BLaER1 treated with 17β-estradiol and CSF1 and Interleukin-3, amounts not matched to agents 10 nM and 100 nM (cell line): ENCODE measurements around the gene GCH1.

ENCODE experiments used
- H3K27ac ChIP-seq, 11 experiments: shearing (Covaris generic); formaldehyde crosslinking; 2 replicates each; pipeline ENCODE4 v1.8.1; 2022
- H3K27me3 ChIP-seq, 11 experiments: shearing (Covaris generic); formaldehyde crosslinking; 2 replicates each; pipeline ENCODE4 v1.8.1; 2022
- H3K36me3 ChIP-seq, 11 experiments: shearing (Covaris generic); formaldehyde crosslinking; 2 replicates each; pipeline ENCODE4 v1.8.1; 2022
- H3K4me1 ChIP-seq, 10 experiments: shearing (Covaris generic); formaldehyde crosslinking; 2 replicates each; pipeline ENCODE4 v1.8.1; 2022
- H3K4me2 ChIP-seq, 11 experiments: shearing (Covaris generic); formaldehyde crosslinking; 2 replicates each; pipeline ENCODE4 v1.8.1; 2022
- H3K4me3 ChIP-seq, 10 experiments: shearing (Covaris generic); formaldehyde crosslinking; 2 replicates each; pipeline ENCODE4 v1.8.1; 2022
- H3K9ac ChIP-seq, 11 experiments: shearing (Covaris generic); formaldehyde crosslinking; 2 replicates each; pipeline ENCODE4 v1.8.1; 2022
- H3K9me3 ChIP-seq, 11 experiments: shearing (Covaris generic); formaldehyde crosslinking; replicated peaks in 1 of 11; 2 replicates each; pipeline ENCODE4 v1.8.1; 2022
- H4K20me1 ChIP-seq, 11 experiments: shearing (Covaris generic); formaldehyde crosslinking; 2 replicates each; pipeline ENCODE4 v1.8.1; 2022
- Cebpa-rat ChIP-seq, 11 experiments: shearing (Covaris generic); IDR thresholded peaks; 2 replicates each; pipeline ENCODE4 v1.8.1; 2022

Gene GCH1

GRCh38 chr14:54798465-54799124 is 104.0 kb downstream of the GCH1 start:
- peaks cover 0 to 13% (median 0%) of the 10 kb centered on the region in 11 experiments; a peak in 3 of 22 replicates for H3K36me3 ChIP-seq
- H3K4me2 ChIP-seq = no peak overlapping the region
- no peak overlapping the region for H3K27ac ChIP-seq
- no peak overlapping the region for H3K9ac ChIP-seq
- no peak for TF ChIP-seq Cebpa-rat (IDR thresholded peaks at IDR 0.05)
- H3K9me3 ChIP-seq = peaks cover 5 to 18% (median 11%) of the 10 kb centered on the region in 11 experiments; a peak in 17 of 22 replicates
- H3K4me3 ChIP-seq = no peak overlapping the region
- H3K4me1 ChIP-seq = peaks cover 0 to 5% (median 0%) of the 10 kb centered on the region in 10 experiments; a peak in 1 of 20 replicates
- no peaks in the 10 kb centered on the region for H4K20me1 ChIP-seq
- no peaks in the 10 kb centered on the region for H3K27me3 ChIP-seq

- Histone ChIP-seq H3K27ac (no peak overlapping the region), H3K36me3 (peaks cover 0 to 13% (median 0%) of the 10 kb centered on the region in 11 experiments; a peak in 3 of 22 replicates), H3K4me1 (peaks cover 0 to 5% (median 0%) of the 10 kb centered on the region in 10 experiments; a peak in 2 of 20 replicates), H3K4me3 (no peak overlapping the region), H4K20me1 (no peaks in the 10 kb centered on the region), H3K27me3 (no peaks in the 10 kb centered on the region), H3K9me3 (peaks cover 5 to 18% (median 11%) of the 10 kb centered on the region in 11 experiments; a peak in 17 of 22 replicates), H3K4me2 (no peak overlapping the region), H3K9ac (no peak overlapping the region)
- no peak for TF ChIP-seq Cebpa-rat (IDR thresholded peaks at IDR 0.05)
Measured at GRCh38 chr14:54797986-54798385, 104.6 kb downstream of the GCH1 start.

DNA sequence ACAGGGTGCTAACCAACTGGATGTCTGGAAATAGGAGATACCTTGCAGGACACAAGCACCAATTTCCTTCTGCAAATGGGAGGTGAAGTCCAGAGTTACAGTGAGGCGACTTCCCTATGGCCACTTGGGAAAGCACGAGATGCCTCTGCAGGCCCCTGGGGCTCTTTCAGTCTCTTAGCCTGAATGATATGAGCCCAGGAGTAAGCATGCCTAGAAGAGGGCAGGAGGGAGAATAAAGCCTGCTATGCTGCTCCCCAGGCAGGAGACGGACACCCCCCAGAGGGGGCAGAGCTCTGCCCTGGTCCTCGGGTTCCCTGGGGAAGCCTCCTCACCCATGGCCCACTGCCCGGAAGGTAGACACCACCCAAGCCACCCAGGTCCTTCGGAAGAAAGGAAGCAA is 105.1 kb downstream of the GCH1 start:
- Histone ChIP-seq H3K4me2 (no peak overlapping the region), H3K36me3 (peaks cover 0 to 13% (median under 1%) of the 10 kb centered on the region in 11 experiments; a peak in 4 of 22 replicates), H3K4me3 (no peak overlapping the region), H3K9me3 (peaks cover 5 to 18% (median 11%) of the 10 kb centered on the region in 11 experiments; a peak in 17 of 22 replicates), H3K4me1 (peaks cover 0 to 7% (median 0%) of the 10 kb centered on the region in 10 experiments; a peak in 2 of 20 replicates), H3K9ac (no peak overlapping the region), H3K27ac (no peak overlapping the region), H4K20me1 (no peaks in the 10 kb centered on the region), H3K27me3 (no peaks in the 10 kb centered on the region)
- TF ChIP-seq Cebpa-rat (IDR thresholded peaks at IDR 0.05) = no peak

- Histone ChIP-seq H3K4me2 (no peak overlapping the region), H3K27ac (no peak overlapping the region), H4K20me1 (no peaks in the 10 kb centered on the region), H3K27me3 (no peaks in the 10 kb centered on the region), H3K9ac (no peak overlapping the region), H3K4me3 (no peak overlapping the region), H3K9me3 (peaks cover 5 to 18% (median 11%) of the 10 kb centered on the region in 11 experiments; a peak in 17 of 22 replicates), H3K4me1 (peaks cover 0 to 7% (median 0%) of the 10 kb centered on the region in 10 experiments; a peak in 2 of 20 replicates), H3K36me3 (peaks cover 0 to 13% (median 5%) of the 10 kb centered on the region in 11 experiments; a peak in 5 of 22 replicates)
- no peak for TF ChIP-seq Cebpa-rat (IDR thresholded peaks at IDR 0.05)
Measured at GRCh38 chr14:54796961-54797360, 105.7 kb downstream of the GCH1 start.

DNA sequence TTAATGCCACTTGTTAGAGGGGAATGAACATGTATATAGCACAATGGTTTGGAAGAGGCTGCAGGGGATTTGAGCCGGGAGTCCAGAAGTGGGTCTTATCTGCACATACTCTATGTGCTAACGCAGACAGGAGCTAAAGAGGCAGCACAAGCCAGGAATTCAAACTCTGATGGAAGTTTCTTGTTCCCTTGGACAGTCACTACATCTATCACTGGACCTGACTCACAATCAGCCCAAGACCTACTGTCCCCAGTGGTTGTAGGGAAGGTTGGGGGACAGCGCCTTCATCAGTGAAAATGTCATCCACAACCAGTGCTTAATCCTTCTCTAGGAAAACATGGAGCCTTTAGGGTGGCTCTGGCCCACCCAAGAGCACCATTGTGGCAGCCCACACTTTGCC is 107.8 kb downstream of the GCH1 start:
- no peaks in the 10 kb centered on the region for H3K27me3 ChIP-seq
- peaks cover under 1 to 28% (median 18%) of the 10 kb centered on the region in 11 experiments; a peak in 18 of 22 replicates for H3K36me3 ChIP-seq
- H3K4me3 ChIP-seq = no peak overlapping the region
- no peaks in the 10 kb centered on the region for H4K20me1 ChIP-seq
- no peak for TF ChIP-seq Cebpa-rat (IDR thresholded peaks at IDR 0.05)
- H3K9me3 ChIP-seq = peaks cover 5 to 18% (median 11%) of the 10 kb centered on the region in 11 experiments; a peak in 17 of 22 replicates
- H3K4me1 ChIP-seq = peaks cover 0 to 7% (median 0%) of the 10 kb centered on the region in 10 experiments; a peak in 2 of 20 replicates
- no peak overlapping the region for H3K4me2 ChIP-seq
- H3K9ac ChIP-seq = no peak overlapping the region
- no peak overlapping the region for H3K27ac ChIP-seq

DNA sequence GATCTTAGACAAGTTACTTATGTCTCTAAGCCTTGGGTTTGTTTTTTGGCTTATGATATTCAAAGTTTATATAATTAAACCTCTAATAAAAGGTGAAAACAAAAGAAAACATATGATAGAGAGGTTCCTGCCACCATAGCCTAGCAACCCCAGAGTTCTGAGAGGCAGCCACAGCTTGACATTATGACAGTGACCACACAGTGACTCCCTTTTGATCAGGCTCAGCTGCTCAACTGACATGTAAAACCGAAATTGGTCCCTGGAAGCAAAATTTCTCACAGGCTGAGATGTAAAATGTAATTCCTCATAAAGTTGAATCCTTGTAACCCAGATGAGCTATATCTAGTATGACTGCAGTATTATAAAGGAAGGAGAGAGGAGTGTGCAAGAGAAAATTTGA is 108.5 kb downstream of the GCH1 start:
- TF ChIP-seq Cebpa-rat (IDR thresholded peaks at IDR 0.05) = no peak
- peaks cover 4 to 34% (median 23%) of the 10 kb centered on the region in 11 experiments; a peak in 20 of 22 replicates for H3K36me3 ChIP-seq
- peaks cover 5 to 18% (median 11%) of the 10 kb centered on the region in 11 experiments; a peak in 17 of 22 replicates for H3K9me3 ChIP-seq
- H3K9ac ChIP-seq = no peak overlapping the region
- peaks cover 0 to 7% (median 0%) of the 10 kb centered on the region in 10 experiments; a peak in 1 of 20 replicates for H3K4me1 ChIP-seq
- H3K27me3 ChIP-seq = no peaks in the 10 kb centered on the region
- no peak overlapping the region for H3K27ac ChIP-seq
- no peak overlapping the region for H3K4me2 ChIP-seq
- H3K4me3 ChIP-seq = no peak overlapping the region
- H4K20me1 ChIP-seq = no peaks in the 10 kb centered on the region

- Histone ChIP-seq H3K4me2 (no peak overlapping the region), H3K4me1 (peaks cover 2 to 17% (median 4%) of the 10 kb centered on the region in 10 experiments; a peak in 18 of 20 replicates), H3K9me3 (peaks cover 5 to 18% (median 11%) of the 10 kb centered on the region in 11 experiments; a peak in 17 of 22 replicates), H4K20me1 (no peaks in the 10 kb centered on the region), H3K9ac (no peak overlapping the region), H3K27ac (no peak overlapping the region), H3K36me3 (peaks cover 4 to 46% (median 38%) of the 10 kb centered on the region in 11 experiments; a peak in 20 of 22 replicates), H3K4me3 (no peak overlapping the region), H3K27me3 (no peaks in the 10 kb centered on the region)
- TF ChIP-seq Cebpa-rat (IDR thresholded peaks at IDR 0.05) = no peak
Measured at GRCh38 chr14:54792288-54792687, 110.3 kb downstream of the GCH1 start.
